A549 (cell line): ENCODE results near the gene AP5S1. TPM values are rescaled to one million over a fixed set of nuclear protein-coding genes. Genes with fewer than 3 reads are reported as not detected.
"Not testable (repeated sequence)": the region's sequence is repeated elsewhere in the genome, so short reads cannot be mapped to it uniquely, and the experiment has no call there.

ENCODE experiments used
- ATAC-seq, 2 experiments: fragments of 200-7000 bp in 1 of 2; fragments of >200 bp in 1 of 2; cut with Nextera tagmentation in 1 of 2; cut with Tn5 transposase in 1 of 2; 3 replicates each; pipeline versions ENCODE4 v1.8.0 to v1.9.1; 2018 to 2020; ENCODE audit warnings: mild to moderate bottlenecking in 1 of 2, moderate library complexity in 1 of 2
- CTCF ChIA-PET: fragments of 300-600 bp; sonication (Branson Sonifier 250); formaldehyde crosslinking; extraction: SDS; loops from one replicate; lab custom pipeline; 2021; ENCODE audit warnings: antibody characterized with exemption, inconsistent platforms; lab: Yijun Ruan, JAX
- POLR2A ChIA-PET: fragments of 350-600 bp; formaldehyde crosslinking; extraction: SDS; loops from one replicate; lab custom pipeline; 2021; ENCODE audit warnings: antibody characterized with exemption, inconsistent platforms; lab: Yijun Ruan, JAX
- DNase-seq, 2 experiments: peaks; one replicate each; pipeline versions ENCODE4 v3.0.0 to v3.0.0-alpha.2; 2011 to 2016; ENCODE audit warnings: low read depth in 1 of 2, low spot score in 1 of 2
- FAIRE-seq: peaks from 2 replicates; lab custom pipeline; 2011; peaks lifted over from hg19 to GRCh38; lab: Jason Lieb, UNC
- H3K27ac ChIP-seq, 2 experiments: fragments of >200 bp; sonication (Bioruptor Twin); formaldehyde crosslinking; 3 replicates each; pipeline ENCODE4 v1.5.1; 2016 to 2017
- H3K4me1 ChIP-seq: fragments of >200 bp; sonication (Bioruptor Twin); formaldehyde crosslinking; 3 replicates; pipeline ENCODE4 v1.6.1; 2016
- H3K4me2 ChIP-seq: fragments of >200 bp; sonication (Bioruptor Twin); formaldehyde crosslinking; 3 replicates; pipeline ENCODE4 v1.6.1; 2016
- H3K4me3 ChIP-seq: fragments of >200 bp; sonication (Bioruptor Twin); formaldehyde crosslinking; 3 replicates; pipeline ENCODE4 v1.5.1; 2016
- H3K9me3 ChIP-seq: fragments of >200 bp; sonication (Bioruptor Twin); formaldehyde crosslinking; 3 replicates; pipeline ENCODE4 v1.6.1; 2016
- ATOH8 ChIP-seq: fragments of 250-450 bp; sonication (Bioruptor Pico); IDR thresholded peaks from 2 replicates; pipeline ENCODE4 v1.5.0; 2020; ENCODE audit warnings: low read depth, mild to moderate bottlenecking, moderate library complexity
- BCL3 ChIP-seq: fragments of >200 bp; sonication (Bioruptor Twin); formaldehyde crosslinking; IDR thresholded peaks from 3 replicates; pipeline ENCODE4 v1.6.1; 2016
- CBX8 ChIP-seq: fragments of 200-600 bp; sonication (generic); IDR thresholded peaks from 2 replicates; pipeline ENCODE4 v1.6.1; 2016
- E2F6 ChIP-seq: IDR thresholded peaks from 2 replicates; pipeline ENCODE4 v1.6.1; 2012; ENCODE audit warnings: low read depth, borderline replicate concordance
- FOSL2 ChIP-seq, 2 experiments: fragments of 450-650 bp in 1 of 2; fragments of >200 bp in 1 of 2; sonication (Bioruptor Twin) in 1 of 2; formaldehyde crosslinking; IDR thresholded peaks; 2 replicates each; pipeline versions ENCODE4 v1.5.0 to v1.6.1; 2016 to 2020; ENCODE audit warnings: mild to moderate bottlenecking in 1 of 2, moderate library complexity in 1 of 2
- HEYL ChIP-seq: fragments of 250-450 bp; sonication (Bioruptor Pico); IDR thresholded peaks from 2 replicates; pipeline ENCODE4 v1.8.0; 2021; ENCODE audit warnings: mild to moderate bottlenecking, moderate library complexity
- HOXA7 ChIP-seq: fragments of 250-450 bp; sonication (Bioruptor Pico); IDR thresholded peaks from 2 replicates; pipeline ENCODE4 v1.5.0; 2020; ENCODE audit warnings: mild to moderate bottlenecking, moderate library complexity
- KDM1A ChIP-seq: fragments of 200-600 bp; sonication (generic); IDR thresholded peaks from 2 replicates; pipeline ENCODE4 v1.6.1; 2016; ENCODE audit warnings: low read depth, mild to moderate bottlenecking
- MAX ChIP-seq: IDR thresholded peaks from 2 replicates; pipeline ENCODE4 v1.6.1; 2012
- MAZ ChIP-seq: fragments of 150-350 bp; IDR thresholded peaks from 2 replicates; pipeline ENCODE4 v1.6.1; 2014; ENCODE audit warnings: antibody characterized with exemption, low read depth, low read length, borderline replicate concordance
- NR3C1 ChIP-seq: fragments of >200 bp; sonication (Bioruptor Twin); formaldehyde crosslinking; IDR thresholded peaks from 3 replicates; pipeline ENCODE4 v1.6.1; 2017
- RAD21 ChIP-seq, 2 experiments: fragments of >200 bp in 1 of 2; sonication (Bioruptor Twin) in 1 of 2; formaldehyde crosslinking in 1 of 2; IDR thresholded peaks in 1 of 2; conservative IDR thresholded peaks in 1 of 2; 2 replicates in 1 of 2; 3 replicates in 1 of 2; pipeline ENCODE4 v1.6.1; 2012 to 2018; ENCODE audit warnings: inconsistent platforms in 1 of 2
- SREBF2 ChIP-seq: fragments of 450-650 bp; IDR thresholded peaks from 2 replicates; pipeline ENCODE4 v1.6.1; 2014; ENCODE audit warnings: mild to moderate bottlenecking, moderate library complexity
- TFCP2L1 ChIP-seq: fragments of 250-450 bp; sonication (Bioruptor Pico); IDR thresholded peaks from 2 replicates; pipeline ENCODE4 v1.5.0; 2021; ENCODE audit warnings: mild to moderate bottlenecking
- USF2 ChIP-seq: fragments of 450-650 bp; IDR thresholded peaks from 2 replicates; pipeline ENCODE4 v1.6.1; 2014; ENCODE audit warnings: antibody characterized with exemption
- WGBS: methylation state at CpG from one replicate; pipeline ENCODE4 v1.1.6; 2017; ENCODE audit errors: missing lambda C conversion rate; 5-methylcytosine and 5-hydroxymethylcytosine counted together
- polyA plus RNA-seq, 4 experiments: library from polyadenylated mRNA; depleted of rRNA in 3 of 4; stranded (reverse); fragments of >200 nt; fragmentation: RNase III in 1 of 4; extraction: RNeasy Plus Mini Kit Qiagen cat#74134 plus additional on column Dnase treatment in 1 of 4; gene quantifications; 2 replicates in 3 of 4; 3 replicates in 1 of 4; pipeline ENCODE4 v1.2.3, GENCODE V29; 2011 to 2017

Gene AP5S1
- polyA plus RNA-seq, 2 of the 4 experiments (the other 2 are of a cell fraction), result 10.2 to 19.9 TPM

- CTCF ChIA-PET, result interaction anchor here (0.7 to 56.5 kb wide), 14 partner anchors 8 to 110 kb away, joined by 3 to 1634 read pairs (median 7); partner anchors contain the start of genes ADISSP, CDC25B and HSPA12B
- no peak for TF ChIP-seq NR3C1
- POLR2A ChIA-PET, result interaction anchor here (1.0 to 3.0 kb wide), 6 partner anchors 9 to 67 kb away, joined by 3 to 40 read pairs (median 12); partner anchors contain the start of genes AP5S1 and CDC25B
- ATAC-seq (no peak), FAIRE-seq (peak; percentile 88), DNase-seq (no peak)
- Histone ChIP-seq H3K4me1 (peaks cover 43% of the 10 kb centered on the region), H3K9me3 (no peaks in the 10 kb centered on the region), H3K27ac (peak overlapping the region; percentile 88 to 96), H3K4me3 (peak overlapping the region; percentile 86), H3K4me2 (peak overlapping the region; percentile 84)
- 85% methylated on average over 5 of the region's 5 CpGs for WGBS
These were observed 32.9 kb upstream of the AP5S1 start for GRCh38 chr20:3787324-3788014.

GRCh38 chr20:3788685-3789155 is 31.6 kb upstream of the AP5S1 start:
- DNase-seq, result peak in 1 of 2 experiments; percentile 63
- Histone ChIP-seq H3K9me3 (no peaks in the 10 kb centered on the region), H3K4me3 (no peak overlapping the region), H3K4me2 (peak overlapping the region; percentile 41), H3K27ac (peak overlapping the region; percentile 88 to 96), H3K4me1 (peaks cover 40% of the 10 kb centered on the region)
- ChIA-PET CTCF (interaction anchor here (0.8 to 56.5 kb wide), 7 partner anchors 10 to 297 kb away, joined by 3 to 1634 read pairs (median 7); partner anchors contain the start of genes ADISSP and HSPA12B), POLR2A (interaction anchor here (1.0 to 1.8 kb wide), 3 partner anchors 28 to 32 kb away, joined by 3 to 8 read pairs (median 6); partner anchors contain the start of gene AP5S1)
- peak in 1 of 2 experiments; percentile 55; a peak in 3 of 6 replicates for ATAC-seq
- TF ChIP-seq RAD21 (conservative IDR thresholded peaks at IDR 0.05 in 1 of 2, IDR thresholded peaks at IDR 0.05 in 1 of 2), result no peak
- TF ChIP-seq MAZ, result no peak
- TF ChIP-seq SREBF2, result no peak
- TF ChIP-seq FOSL2 (IDR thresholded peaks at IDR 0.05), result no peak
- no peak for TF ChIP-seq FOSL2 (CRISPR knock-in tag; IDR thresholded peaks at IDR 0.05)
- TF ChIP-seq TFCP2L1 (CRISPR knock-in tag), result no peak
- TF ChIP-seq HOXA7 (CRISPR knock-in tag), result no peak
- no peak for TF ChIP-seq ATOH8 (CRISPR knock-in tag)
- FAIRE-seq, result peak; percentile 63
- 20% methylated on average over 4 of the region's 4 CpGs for WGBS

GRCh38 chr20:3789201-3789600 is 31.1 kb upstream of the AP5S1 start:
- not testable (repeated sequence) for H3K9me3 ChIP-seq, H3K4me3 ChIP-seq, ATAC-seq, FAIRE-seq, DNase-seq
- ChIA-PET CTCF (interaction anchor here (0.5 to 56.5 kb wide), 6 partner anchors 11 to 1356 kb away, joined by 3 to 1634 read pairs (median 5); partner anchors contain the start of genes ADISSP and HSPA12B), POLR2A (interaction anchor here (0.8 to 1.8 kb wide), 3 partner anchors 24 to 31 kb away, joined by 3 to 8 read pairs (median 6); partner anchors contain the start of gene AP5S1)
- H3K4me2 ChIP-seq, result peak overlapping the region; percentile 41
- H3K4me1 ChIP-seq, result peaks cover 35% of the 10 kb centered on the region
- WGBS, result 91% methylated on average over 4 of the region's 4 CpGs
- H3K27ac ChIP-seq, result peak overlapping the region; percentile 22 to 96; a peak in 5 of 6 replicates

GRCh38 chr20:3794168-3794567 is 26.2 kb upstream of the AP5S1 start:
- H3K4me3 ChIP-seq, H3K4me2 ChIP-seq, H3K9me3 ChIP-seq, FAIRE-seq, ATAC-seq, DNase-seq: not testable (repeated sequence)
- H3K27ac ChIP-seq, result peak overlapping the region in 1 of 2 experiments; percentile 98; a peak in 2 of 6 replicates
- peaks cover 21% of the 10 kb centered on the region for H3K4me1 ChIP-seq
- CTCF ChIA-PET, result interaction anchor here (1.0 to 3.3 kb wide), 2 partner anchors 7 to 39 kb away, joined by 3 to 29 read pairs; partner anchors contain the start of gene CENPB
- POLR2A ChIA-PET, result interaction anchor here (1.1 kb wide), 1 partner anchor 18 kb away, joined by 4 read pairs; no protein-coding TSS in a partner anchor
- WGBS, result 100% methylated on average over 1 of the region's 3 CpGs

GRCh38 chr20:3794701-3795420 is 25.5 kb upstream of the AP5S1 start:
- ChIA-PET POLR2A (interaction anchor here (1.1 kb wide), 1 partner anchor 18 kb away, joined by 4 read pairs; no protein-coding TSS in a partner anchor), CTCF (interaction anchor here (0.6 to 3.3 kb wide), 8 partner anchors 8 to 416 kb away, joined by 3 to 29 read pairs (median 5); partner anchors contain the start of genes CENPB and SPEF1)
- Histone ChIP-seq H3K4me3 (peak overlapping the region; percentile 84), H3K4me1 (peaks cover 27% of the 10 kb centered on the region), H3K9me3 (no peaks in the 10 kb centered on the region), H3K4me2 (peak overlapping the region; percentile 84), H3K27ac (peak overlapping the region; percentile 98 to 99)
- DNase-seq, result no peak
- ATAC-seq, result no peak
- 92% methylated on average over 25 of the region's 25 CpGs for WGBS
- FAIRE-seq, result no peak
- no peak for TF ChIP-seq CBX8
- TF ChIP-seq BCL3, result no peak
- TF ChIP-seq HEYL, result no peak
- no peak for TF ChIP-seq E2F6
- no peak for TF ChIP-seq USF2
- no peak for TF ChIP-seq KDM1A
- TF ChIP-seq MAX, result no peak
- TF ChIP-seq RAD21 (conservative IDR thresholded peaks at IDR 0.05 in 1 of 2, IDR thresholded peaks at IDR 0.05 in 1 of 2), result no peak
